ENCODE measurements around the gene SMPD3. TPM values are rescaled to one million over a fixed set of nuclear protein-coding genes. Genes with fewer than 3 reads are reported as not detected.

Gene SMPD3
- total RNA-seq, 1 donor from 2014 or later, result not detected

DNA sequence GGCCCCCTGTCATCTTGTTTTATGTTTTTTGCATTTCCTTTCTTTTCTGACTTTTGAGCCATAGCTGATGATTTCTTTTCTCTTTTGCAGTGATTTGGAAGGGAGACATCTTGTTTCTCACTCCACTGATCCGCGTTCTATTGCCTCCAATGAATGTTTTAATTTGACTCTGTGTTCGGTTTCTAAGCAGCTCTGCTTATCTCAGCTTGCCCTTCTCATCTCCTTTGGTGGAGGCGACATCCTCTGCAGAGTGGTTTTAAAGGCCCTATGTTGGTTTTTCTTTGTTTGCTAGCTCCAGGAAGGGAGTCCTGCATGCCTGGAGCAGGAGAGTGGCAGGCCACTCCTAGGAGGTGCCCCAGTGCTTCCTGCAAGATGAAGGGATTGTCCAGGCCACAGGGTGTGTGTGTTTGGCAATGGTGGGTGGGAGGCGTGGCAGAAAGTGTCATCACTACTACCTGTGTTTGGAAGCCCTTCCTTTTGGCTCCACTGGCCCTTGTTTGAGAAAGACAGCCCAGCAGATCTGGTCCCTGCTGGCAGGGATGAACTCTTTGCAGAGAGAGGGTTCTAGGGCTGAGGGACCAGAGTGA, 13.6 kb downstream of the SMPD3 start:
- DNase-seq (ENCODE audit: low read depth, low spot score), result no peak

DNA sequence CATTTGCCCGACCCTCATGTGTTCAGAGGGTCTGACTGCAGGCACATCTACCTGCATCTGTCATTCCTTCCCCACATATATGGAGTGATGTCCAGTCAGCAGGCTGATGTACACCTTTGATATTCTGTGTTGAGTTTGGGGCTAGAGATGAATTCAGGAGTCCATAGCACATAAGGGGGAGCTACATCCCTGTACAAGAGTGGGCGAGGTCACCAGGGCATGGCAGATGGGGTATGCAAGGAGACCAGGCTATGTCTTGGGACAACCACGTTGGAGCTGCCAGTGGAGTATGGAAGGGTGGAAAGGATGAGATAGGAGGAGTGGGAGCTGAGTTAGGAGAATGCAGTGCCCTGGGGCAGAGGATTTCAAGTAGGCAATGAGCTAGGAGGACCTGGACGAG, 15.0 kb downstream of the SMPD3 start:
- no peak for DNase-seq (ENCODE audit: low read depth, low spot score)

DNA sequence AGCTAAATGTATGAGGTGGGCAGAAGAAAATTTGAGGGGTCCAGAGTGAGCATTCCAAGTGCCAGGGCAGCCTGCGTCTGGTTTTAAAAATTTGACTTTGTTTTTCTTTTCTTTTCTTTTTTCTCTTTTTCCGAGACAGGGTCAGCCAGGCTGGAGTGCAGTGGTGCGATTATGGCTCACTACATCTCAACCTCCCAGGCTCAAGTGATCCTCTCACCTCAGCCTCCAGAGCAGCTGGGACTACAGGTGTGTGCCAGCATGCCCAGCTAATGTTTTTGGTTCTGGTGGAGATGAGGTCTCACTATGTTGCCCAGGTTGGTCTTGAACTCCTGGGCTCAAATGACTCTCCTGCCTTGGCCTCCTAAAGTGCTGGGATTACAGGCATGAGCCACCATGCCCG, 15.6 kb downstream of the SMPD3 start:
- no peak for DNase-seq (ENCODE audit: low read depth, low spot score)

DNA sequence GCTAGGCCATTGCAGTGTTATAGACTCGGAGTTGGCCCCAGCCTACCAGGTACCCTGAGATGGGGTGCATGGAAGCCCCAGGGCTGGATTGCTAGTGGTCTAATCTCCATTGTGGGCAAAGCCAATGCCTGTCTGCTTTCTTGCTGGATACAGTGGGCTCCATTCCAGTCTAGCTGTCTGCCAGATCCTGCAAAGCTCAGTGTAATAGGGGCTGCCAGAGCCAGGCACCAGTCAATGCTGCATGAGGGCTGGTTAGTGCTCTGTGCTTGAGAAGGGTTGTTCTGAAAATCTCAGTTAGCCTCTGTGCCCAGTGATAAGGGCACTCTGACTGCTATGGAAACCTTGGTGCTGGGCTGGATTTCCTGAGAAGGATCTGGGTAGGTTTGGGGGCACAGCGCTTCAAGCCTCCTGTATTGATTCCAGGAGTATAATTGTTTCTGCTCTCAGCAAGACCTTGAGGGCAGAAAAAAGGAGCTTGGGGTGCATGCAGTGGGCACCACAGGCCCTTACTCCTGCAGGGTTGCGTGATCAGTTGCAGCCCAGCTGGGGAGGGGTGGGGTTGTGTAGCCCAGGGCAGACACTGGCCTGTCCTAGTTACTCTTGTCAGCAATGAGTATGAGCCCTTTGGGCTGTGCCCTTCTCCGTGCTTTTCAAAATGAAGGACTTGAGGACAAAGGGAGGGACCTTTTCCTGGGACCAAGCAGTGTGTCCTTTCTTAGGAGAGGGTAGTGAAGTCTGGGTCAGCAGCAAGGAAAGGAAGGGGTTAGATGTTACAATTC, 19.0 kb downstream of the SMPD3 start:
- DNase-seq (ENCODE audit: low read depth, low spot score), result no peak

DNA sequence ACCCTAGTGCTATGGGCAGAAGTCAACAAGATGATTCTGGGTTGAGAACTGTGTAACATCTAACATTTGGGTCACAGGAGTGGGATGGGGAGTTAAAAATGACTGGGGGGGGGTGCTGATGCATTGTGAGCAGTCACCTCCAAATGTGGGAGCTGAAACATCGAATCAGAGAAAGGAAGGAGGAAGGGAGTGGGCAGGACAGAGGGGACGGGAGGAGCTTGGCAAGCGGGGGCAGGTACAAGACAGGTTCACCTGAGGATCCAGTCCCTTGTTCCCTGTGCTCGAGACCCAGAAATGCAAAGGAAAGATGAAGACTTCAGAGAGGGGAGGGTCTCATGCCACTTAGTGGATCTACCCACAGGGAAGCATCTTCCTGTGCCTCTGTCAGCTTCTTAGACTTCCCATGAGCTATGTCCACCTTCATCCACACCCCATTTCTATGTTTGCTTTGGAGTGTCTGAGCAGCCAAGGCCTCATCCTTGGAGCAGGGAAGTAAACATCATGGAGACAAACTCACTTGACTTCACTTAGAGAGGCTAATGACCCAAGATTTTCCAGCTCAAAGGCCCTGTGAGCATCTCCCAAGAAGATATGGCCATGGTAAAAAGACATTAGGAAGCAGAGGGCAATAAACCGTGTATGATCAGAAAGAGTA, 20.5 kb downstream of the SMPD3 start:
- no peak for DNase-seq (ENCODE audit: low read depth, low spot score)

DNA sequence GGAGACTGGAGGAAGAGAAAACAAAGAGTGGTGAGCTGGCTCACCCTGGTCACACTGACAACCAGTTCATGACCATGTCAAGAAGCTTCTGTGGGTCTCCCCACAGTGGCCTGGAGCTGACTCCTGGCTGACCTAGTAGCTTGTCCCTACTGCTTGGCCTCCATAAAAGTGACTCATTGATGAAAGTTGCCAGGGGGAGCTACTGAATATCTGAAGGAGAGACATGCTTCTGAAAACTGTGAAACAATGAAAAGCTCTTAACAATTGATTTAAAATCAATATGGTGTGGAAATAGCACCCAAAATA, 22.0 kb downstream of the SMPD3 start:
- DNase-seq (ENCODE audit: low read depth, low spot score), result no peak

DNA sequence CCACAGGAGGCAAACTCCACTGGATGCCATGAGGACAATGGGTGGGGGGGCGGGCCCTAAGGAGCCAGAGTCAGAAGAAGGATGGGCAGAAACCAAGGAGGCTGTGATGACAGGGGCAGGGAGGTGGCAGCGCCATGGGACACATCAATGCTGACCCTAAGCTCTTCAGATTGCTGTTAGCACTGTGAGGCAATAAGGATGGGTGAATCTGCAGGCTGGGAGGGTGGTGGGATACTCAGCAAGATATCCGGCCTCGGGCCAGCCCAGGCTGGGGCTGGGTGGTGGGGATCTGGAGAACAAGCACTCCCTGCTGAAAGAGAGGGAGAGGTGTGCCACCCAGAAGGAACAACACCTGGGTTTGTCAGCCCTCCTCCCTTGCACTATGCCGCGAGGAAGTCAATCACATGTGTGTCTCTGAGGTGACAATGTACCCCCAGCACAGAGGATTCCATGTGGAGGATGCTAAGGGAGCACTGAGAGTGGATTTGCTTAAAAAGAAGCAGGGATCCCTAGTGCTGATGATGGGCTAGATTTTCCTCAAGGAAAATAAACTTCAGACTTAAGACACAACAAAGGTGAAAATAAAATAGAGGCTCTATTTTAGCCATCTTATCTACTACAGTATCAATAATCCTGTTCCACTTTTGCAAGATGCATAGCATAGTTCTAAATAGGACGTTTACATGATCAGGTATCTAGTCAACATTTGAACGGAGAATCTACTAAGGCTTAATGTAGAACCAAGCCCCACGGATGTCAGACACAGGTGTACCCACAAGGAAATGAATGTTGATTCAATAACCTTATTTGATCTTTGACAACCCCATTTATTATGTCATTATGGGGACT, 22.6 kb downstream of the SMPD3 start:
- DNase-seq (ENCODE audit: low read depth, low spot score), result no peak

DNA sequence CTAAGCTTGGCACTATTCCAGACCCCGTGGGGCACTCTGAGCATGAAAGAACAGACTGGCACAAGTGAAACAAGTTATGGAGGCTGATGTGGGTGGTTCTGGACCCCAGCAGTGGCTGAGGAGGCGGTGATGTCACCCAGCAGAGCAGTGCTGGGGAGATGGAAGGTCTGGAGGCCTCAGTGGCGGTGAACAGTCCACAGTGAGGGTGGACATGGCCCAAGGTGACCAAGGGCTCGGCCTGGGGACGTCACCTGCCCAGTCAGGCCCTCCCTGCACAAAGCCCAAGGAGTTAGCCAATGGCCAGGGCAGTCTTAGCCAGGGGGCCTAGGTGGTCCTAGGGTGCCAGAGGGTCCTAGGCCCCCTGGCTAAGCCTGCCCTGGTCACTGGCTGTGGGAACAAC, 24.5 kb downstream of the SMPD3 start:
- DNase-seq (ENCODE audit: low read depth, low spot score), result no peak

DNA sequence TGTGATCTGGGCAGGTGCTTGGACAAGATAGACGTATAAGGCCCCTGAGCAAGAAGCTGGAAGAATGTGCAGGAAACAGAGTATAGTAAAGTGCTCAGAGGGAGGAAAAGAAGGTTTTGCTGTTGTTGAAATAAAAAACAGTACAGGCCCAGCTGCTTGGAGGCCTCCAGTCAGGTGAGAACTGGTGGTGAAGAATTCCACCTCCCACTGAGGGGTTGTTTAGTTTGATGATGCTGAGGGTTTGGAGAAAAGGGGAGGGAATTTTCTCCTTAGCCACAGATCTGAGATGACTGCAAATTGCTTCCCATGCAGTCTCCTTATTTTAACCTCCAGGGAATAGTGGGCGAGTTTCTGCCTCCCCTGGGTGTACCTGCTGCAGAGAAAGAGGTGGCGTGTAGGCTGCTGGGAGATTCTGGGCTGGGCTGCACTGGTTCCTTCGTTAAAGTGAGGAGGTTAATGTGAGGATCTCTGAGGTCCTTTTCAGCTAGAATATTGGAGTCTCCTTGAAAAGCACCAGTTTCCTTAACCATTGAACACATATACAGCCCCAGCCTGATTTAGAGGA, 25.8 kb downstream of the SMPD3 start:
- DNase-seq (ENCODE audit: low read depth, low spot score), result no peak

DNA sequence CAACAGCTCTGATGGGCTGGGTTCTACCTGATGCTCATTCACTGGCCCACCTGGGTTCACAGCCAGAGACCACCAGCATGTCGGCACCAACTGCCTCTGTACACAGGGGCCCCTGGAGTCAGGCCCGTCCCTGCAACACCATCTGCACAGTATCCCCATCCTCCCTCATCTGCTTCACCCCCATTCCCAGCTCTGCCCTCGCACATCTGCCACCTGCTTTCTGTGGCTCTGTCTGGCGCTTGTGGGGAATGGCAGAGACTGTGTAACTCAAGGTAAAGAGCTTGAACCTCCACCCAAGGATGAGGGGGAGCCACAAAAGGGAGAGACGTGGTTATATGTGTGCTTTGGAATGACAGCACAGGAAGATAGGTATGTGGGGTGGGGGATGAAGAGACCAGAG, 27.2 kb downstream of the SMPD3 start:
- DNase-seq (ENCODE audit: low read depth, low spot score), result no peak

DNA sequence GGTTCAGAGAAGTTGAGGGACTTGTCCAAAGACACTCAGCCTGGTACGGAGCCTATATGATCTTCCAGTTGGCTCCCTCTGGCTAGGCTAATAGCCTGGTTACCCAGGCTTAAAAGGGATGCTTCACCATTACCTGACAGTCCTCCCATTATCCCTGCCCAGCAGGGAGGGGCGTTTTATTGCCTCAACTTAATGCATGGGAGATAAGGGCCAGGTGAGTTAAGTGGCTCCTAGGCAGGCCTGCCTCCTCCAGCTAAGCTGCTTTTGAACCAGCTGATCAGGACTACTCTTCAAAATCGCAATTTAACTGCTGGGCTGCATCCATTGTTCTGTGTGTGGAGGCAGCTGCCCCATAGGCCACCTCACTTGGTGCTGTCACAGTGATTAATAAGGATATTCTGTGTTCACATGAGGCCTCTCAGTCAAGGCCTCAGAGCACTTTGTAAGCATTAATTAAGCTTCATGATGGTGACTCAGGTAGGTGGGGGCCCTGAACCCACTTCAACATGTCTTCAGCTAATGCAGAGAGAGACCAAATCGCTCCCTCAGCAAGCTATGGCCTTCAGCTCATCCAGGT, 27.9 kb downstream of the SMPD3 start:
- DNase-seq (ENCODE audit: low read depth, low spot score), result no peak

DNA sequence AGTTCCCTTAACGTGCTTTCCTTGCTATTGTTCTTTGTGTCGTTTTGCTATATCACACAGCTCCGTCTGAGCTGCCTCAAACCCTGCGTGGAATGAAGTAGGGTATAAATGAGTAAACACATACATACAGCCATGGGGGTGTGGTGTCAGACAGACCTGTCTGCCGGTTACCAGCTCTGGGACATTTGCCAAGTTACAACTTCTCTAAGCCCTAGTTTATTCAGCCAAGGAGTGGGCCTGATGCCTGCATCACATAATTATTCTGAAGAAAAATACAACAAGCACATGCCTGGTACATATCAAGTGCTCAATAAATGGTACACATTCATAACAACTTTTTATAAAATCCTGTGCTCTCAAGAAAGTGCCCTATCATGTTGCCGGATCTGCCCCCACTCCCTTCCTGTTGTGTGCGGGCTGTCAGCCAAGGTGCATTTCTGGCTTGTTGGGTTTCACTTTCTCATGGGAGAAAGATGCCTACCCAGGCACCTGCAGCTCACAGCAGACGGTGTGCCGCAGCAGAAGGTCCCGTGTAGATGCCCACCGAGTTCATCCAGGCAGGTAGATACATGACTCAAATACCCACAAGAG, 30.5 kb downstream of the SMPD3 start:
- DNase-seq (ENCODE audit: low read depth, low spot score), result no peak

DNA sequence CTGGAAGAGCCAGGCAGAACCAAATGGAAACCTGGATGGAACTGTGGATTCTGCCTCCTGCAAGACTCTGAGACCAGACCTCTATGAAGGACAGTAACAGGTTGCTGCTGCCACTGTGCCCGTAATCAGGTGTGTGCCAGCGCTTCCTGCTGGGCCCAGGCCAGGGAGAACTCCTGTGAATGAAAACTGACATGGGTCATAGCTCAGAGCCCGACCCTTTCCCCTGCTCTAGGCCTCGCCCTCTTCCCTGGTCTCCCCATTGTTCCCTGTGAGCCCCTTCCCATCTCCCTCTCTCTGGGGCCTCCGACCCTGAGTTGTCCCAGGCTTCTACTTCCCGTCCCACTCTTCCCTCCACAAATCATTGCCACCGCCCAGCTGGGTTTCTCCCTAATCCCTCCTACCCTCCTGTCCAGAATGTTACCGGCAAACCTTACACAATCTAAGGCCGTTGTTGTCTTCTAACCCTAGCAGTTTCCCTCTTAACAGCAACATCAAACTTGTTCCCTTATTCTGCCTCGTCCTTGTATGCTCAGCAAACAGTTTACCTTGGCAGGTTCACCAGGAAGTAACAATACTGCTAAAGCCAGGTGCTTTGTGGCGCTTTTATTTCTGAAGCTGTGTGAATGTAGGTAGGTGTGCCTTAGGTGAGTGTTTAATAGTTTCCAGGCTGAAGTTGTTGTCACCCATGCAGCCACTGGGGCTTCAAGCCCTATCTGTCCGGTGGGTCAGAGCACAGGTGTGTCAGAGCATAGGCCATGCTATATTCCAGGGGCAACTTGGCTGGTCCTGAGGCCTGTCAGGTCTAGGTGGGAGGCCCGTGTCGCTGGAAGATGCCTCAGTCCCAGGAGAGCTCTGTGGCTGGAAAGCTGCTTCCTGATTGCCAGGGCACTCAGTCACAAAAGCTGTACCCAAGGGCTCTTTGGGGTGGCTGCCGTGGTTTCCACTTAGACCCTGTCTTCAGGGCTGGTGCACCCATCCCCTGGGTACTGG, 32.0 kb downstream of the SMPD3 start:
- DNase-seq (ENCODE audit: low read depth, low spot score), result no peak

DNA sequence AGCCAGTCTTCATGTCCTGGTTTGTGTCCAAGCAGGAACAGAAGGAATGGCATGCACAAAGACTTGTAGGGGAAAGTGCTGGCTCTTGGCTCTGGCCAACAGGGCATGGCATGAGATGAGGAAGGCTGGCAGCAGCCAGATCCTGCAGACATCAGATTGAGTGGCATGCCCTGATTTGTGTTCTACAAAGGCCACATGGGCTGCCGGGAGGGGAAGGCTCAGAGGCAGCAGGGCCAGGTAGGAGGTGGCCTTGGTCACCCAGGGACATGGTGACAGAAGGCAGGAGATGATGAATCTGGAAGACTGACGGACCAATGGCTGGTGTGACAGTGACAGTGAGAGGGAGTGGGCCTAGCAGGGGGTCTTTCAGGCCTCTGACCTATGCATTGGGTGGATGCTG, 33.7 kb downstream of the SMPD3 start:
- no peak for DNase-seq (ENCODE audit: low read depth, low spot score)

DNA sequence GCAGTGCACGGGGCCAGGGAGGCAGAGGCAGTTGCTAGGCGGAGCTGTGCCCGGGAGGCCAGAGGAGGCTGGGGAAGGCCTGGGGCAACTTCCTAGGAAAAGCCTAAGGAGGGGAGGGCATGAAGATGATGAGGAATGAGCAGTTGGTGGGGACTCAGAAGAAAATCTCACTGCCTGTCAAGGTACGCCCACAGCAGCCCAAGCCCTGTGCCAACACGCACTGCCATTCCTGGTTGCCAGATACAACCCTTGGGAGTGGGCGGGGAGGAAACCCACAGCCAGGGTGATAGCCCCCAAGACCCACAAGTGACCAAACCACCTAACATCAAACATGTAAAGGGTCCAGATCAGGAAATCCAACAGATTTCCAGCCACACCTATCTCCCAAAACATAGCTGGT, 36.2 kb downstream of the SMPD3 start:
- no peak for DNase-seq (ENCODE audit: low read depth, low spot score)

DNA sequence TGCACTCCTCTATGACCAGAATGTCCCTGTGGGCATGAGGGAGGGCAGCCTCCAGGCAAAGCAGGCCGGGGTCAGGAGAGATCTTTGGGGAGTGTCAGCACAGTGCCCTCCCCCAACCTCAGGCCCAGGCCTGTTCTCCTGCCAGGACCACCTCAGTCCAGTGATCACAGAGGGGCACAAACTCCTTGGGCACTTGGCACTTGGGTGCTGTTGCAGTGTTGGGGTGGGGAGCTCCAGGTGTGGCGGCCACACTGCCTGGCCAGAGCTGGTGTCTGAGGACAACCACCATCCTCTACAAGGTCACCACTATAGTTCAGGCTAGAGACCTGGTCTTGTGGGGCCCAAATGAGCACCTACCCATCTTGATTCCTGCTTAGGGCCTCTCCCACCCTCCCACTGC, 37.2 kb downstream of the SMPD3 start:
- no peak for DNase-seq (ENCODE audit: low read depth, low spot score)

DNA sequence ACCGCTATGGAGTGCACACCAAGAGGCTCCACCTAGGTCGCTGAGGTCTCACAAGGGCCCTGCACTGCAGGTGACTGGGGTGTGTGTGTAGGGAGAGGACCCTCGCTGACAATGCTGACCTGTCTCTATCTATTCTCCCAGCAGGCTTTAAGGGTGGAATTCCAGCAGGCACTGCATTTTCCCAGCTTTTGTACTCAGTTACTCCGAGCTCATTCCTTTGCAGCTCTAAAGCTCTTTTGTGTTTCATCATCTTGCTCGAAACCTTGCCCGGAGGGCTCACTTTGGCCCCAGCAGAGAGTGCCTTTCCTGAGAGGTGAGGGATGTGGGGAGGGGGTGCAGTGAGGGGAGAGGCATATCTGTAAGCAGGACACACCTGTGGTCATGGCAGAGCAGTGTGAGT, 39.3 kb downstream of the SMPD3 start:
- no peak for DNase-seq (ENCODE audit: low read depth, low spot score)

DNA sequence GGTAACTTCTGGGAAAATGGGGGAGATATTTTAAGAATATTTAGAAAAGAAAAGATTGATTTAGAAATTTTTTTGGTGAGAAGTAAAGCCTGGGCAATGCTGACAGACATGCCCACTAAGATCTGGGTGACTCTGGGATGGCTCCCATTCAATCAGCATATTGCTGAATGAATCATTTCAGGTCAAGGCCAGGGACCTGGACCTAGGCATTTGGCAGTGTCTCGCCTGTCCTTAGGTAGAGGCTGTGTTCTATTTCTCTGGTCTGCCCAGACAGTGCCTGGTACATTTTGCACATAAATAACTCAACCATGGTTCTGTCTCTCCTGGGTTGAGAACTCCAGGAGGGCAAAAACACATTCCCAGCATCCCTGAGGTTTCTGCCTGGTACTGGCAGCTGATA, 39.9 kb downstream of the SMPD3 start:
- no peak for DNase-seq (ENCODE audit: low read depth, low spot score)

DNA sequence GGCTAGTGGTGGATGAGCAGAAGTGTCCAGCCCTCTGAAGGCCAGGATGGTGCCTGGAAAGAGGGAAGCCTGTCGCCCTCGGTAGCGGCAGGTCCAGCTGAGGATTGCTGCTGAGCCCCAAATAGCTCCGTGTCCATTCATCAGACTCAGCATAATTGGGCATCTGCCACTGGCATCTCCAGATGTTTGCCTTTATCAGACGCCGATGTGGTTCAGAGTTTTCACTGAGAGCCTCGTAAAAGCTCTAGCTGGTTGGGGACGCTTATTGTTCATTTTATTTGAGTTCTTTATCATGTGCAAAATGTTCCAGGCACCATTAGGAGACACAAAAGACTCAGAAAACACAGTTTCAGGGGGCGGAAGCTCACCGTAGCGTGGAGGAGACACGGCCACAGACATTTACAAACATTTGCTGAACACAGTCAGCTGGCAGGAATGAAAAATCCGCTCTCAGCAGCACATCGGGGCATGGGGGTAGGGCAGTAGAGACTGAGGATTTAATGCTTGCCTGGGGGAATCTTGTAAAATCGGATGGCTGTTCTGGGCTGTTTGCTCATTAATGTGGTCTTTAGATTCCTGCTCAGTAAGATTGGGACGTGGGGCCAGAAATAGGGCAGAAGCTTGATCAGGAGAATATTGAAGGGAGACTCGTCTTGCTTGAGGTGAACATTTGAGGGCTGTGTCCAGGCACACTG, 41.7 kb downstream of the SMPD3 start:
- no peak for DNase-seq (ENCODE audit: low read depth, low spot score)

Measured in pulmonary artery endothelial cell (primary cell).